ENCODE measurements around the gene LRRTM3.

The LRRTM3 gene

DNA sequence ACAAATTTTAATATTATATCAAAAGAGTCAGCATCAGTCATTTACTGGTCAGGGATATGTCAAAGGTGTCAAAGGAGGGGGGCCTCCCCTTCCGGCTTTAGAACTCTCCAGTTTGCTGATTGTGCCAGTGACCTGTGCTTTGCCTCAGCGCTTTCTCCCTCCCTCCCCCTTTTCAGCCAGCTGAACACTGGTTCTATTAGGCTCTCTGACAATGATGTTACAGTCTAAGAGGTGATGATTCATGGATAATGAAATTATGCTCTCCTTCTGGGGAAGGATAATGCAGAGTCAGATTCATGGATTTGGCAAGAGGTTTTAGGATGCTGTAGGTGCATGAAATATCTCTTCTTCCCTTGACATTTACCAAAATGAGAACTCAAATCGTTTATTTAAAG, 6.1 kb downstream of the LRRTM3 start:
- in situ Hi-C loops (cut with MboI; ENCODE audit: low sequenced_read_pairs), result no loop called here

DNA sequence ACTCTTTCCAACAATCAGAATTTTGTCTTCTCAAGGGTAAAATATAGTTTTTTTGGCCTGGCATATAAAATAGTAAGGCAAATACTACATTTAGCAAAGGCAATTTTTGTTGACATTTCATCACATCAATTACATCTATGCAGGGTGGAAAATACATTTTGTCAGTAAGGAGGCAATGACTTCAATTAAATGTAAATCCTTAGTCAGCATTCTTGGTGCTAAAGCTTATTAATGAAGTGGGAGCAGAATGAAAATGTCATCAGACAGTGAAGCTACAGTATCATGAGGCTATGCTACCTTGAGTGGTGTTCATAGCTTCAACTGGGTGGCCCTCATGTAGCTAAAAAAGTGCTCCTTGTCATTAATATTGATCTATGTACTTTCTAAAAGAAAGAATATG, 8.9 kb downstream of the LRRTM3 start:
- in situ Hi-C loops (cut with MboI; ENCODE audit: low sequenced_read_pairs), result no loop called here

DNA sequence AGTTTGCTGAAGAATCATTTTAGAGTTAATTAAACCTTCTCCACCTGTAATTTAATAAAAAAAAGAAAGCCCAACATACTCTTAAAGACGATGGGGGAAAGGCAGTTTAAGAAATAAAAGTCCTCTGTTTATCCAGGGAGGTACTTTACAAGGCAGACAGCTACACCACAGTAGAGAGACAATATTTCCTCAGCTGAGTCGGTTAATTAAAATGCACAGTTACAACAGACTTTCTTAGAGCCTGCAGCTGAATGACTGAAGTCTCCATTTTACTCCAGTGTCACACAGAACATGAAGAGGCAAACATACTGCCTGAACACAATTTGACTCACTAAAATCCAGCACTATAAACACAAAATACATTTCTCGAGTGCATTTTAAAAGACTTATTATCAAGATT, 15.1 kb downstream of the LRRTM3 start:
- in situ Hi-C loops (cut with MboI; ENCODE audit: low sequenced_read_pairs), result no loop called here

DNA sequence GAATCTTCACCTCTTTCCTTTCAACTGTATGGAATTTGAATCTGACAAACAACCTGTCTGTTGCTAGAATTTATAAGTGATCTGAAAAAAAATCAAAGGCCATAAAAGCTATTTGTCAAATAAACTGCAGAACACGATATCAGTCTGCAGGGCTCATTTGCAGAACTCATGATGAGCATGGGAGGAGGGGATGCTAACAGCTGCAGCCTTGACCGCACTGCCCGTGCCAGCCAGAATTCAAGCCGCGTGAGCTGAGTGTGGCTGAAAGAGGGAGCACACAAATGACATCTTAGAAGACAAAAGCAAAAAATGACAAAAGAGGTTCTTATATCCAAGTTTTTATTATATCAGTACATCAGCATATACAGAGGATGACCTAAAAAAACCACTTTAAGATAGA, 15.7 kb downstream of the LRRTM3 start:
- in situ Hi-C loops (cut with MboI; ENCODE audit: low sequenced_read_pairs), result no loop called here

DNA sequence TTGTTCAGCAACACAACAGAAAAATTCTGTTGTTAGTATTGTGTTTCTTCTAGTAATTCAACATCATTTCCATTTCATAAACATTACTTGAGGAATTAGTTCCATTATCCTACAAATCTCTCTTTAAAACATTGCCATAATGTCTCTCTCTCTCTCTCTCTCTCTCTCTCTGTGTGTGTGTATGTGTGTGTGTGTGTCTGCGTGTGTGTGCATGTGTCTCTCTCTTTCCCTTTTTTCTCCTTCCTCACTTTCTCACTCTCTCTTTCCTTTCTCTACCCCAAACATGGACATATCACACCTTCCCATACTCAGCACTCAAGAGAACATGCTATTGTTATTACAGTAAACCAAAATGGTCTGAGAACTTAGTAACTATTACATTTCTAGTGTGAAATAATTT, 16.6 kb downstream of the LRRTM3 start:
- in situ Hi-C loops (cut with MboI; ENCODE audit: low sequenced_read_pairs), result no loop called here

DNA sequence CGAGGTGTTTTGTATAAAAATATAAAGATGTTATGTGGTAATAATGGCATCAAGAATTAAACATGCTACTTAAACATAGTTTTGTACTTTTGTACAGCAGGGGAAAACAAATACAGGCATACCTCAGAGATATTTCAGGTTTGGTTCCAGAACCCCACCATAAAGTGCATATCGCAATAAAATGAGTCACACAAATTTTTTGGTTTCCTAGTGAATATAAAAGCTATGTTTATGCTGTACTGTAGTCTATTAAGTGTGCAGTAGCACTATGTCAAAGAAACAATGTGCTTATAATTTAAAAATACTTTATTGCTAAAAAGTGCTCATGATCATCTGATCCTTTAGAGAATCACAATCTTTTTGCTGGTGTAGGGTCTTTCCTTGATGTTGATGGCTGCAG, 17.8 kb downstream of the LRRTM3 start:
- in situ Hi-C loops (cut with MboI; ENCODE audit: low sequenced_read_pairs), result no loop called here

DNA sequence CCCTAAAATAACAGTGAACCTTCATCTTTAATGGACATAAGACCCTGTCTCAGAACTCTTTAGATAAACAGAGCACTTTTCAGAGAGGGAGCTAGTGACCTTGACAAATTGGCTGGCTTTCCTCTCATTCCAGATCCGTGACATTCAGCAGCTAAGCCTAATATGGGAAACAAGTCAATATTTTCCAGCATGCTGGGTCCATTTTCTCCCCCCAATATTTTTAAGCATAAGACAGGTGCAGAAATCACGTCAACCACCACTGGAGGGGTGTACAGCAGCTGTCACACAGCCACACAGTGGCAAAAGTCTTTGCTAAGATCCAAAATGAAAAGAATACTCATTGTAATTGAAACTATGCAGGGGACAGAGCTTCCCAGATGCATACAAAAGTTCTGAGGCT, 26.1 kb downstream of the LRRTM3 start:
- in situ Hi-C loops (cut with MboI; ENCODE audit: low sequenced_read_pairs), result no loop called here

DNA sequence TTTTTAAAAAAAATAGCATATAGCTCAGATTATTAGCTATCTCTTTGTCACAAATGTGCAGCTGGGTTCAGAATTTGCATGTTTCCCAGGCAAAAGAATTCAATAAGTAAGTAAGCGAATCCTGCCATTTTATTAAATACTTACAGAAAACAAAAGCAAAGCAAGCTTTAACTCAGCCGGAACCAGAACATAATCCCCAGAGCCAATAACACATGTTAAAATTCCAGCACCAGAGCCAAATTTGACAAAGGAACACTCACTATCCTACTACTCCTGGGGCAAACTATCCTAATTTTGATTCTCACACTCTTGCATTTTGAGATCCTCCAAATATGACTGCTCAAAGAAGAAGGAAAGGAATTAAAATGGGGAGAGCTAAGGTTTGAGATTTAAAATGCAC, 32.6 kb downstream of the LRRTM3 start:
- in situ Hi-C loops (cut with MboI; ENCODE audit: low sequenced_read_pairs), result no loop called here

DNA sequence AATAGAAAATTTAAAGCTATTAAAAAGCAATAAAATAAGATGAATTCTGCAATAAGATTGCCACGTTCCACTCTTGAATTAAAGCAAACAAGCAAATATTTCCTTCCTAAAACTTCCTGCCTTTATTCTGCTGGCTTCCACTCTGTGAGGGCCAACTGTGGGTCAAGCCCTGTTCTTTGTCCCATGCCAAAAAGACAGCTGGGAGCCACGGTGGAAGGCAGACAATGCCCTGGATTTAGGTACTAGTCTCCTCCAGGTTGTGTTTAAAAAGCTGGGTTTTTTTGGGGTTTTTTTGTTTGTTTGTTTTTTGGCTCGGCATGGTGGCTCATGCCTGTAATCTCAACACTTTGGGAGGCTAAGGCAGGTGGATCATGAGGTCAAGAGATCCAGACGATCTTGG, 39.1 kb downstream of the LRRTM3 start:
- in situ Hi-C loops (cut with MboI; ENCODE audit: low sequenced_read_pairs), result no loop called here

DNA sequence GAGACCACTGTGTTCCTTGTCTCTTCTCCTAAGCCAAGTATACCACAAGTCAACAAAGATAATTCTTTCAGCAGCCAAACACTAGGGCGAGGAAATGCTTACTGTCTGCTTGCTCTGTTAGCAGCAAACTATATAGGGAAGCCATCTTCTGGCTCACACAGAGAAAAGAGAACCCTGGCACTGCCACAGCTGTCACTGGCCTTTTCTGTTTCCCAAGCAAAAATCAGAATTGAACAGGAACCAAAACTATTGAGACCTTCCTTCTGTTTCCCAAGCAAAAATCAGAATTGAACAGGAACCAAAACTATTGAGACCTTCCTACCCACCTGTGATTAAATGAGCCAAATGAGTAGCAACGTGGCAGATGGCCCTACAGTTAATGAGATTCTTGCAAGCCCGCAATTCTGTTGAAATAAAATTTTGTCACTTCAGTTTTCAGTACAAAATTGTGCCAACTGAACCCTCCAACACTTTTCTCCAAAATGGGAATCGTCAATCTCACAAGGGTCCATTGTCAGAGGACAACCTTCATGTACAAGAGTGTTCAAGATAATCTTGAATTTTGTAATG, 54.5 kb downstream of the LRRTM3 start:
- in situ Hi-C loops (cut with MboI; ENCODE audit: low sequenced_read_pairs), result no loop called here

DNA sequence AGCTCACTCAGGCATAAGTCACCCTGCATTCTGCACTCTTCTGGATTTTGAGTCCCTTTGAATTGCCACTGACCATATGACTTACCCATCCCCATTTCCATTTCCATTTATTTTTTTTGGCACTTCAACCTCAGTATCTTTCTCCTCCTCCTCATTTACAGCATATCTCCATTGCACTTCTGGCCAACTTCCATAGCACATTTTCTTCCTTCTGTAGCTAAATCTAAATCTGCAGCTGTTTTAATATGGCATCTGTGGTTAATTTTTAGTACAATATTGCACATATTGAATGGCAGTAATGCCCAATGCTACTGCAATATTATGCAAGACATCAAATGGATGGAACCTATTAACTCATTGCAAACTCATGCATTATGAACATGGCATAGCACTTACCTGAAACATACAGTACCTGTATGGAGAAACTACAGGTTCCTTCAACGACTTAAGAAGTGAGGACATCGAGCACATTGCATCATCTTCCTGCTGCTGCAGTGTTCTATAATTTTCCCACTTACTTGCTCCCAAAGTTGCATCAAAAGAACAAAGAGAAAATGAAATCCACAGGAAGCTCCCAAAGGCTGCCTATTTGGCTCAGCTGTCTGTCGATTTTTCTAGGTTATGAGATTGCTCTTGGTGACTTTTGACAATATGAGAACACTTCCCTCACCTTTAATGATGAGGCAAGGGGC, 55.7 kb downstream of the LRRTM3 start:
- in situ Hi-C loops (cut with MboI; ENCODE audit: low sequenced_read_pairs), result no loop called here

DNA sequence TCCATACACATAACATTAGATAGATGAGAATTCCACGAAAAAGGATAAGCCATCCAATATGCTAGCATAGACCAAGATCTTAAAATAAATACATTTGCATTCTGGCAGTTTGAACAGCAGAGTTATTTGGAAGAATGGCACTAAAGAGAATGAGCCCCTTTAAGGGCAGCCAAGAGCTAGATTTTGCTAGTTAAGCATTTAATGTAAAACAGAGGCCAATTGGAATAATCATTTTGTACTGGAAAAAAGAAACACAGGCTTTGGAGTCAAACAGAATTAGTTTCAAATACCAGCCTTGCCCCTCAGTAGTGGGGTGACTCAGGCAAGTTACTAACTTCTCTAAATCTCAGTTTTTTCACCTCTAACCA, 56.2 kb downstream of the LRRTM3 start:
- in situ Hi-C loops (cut with MboI; ENCODE audit: low sequenced_read_pairs), result no loop called here

DNA sequence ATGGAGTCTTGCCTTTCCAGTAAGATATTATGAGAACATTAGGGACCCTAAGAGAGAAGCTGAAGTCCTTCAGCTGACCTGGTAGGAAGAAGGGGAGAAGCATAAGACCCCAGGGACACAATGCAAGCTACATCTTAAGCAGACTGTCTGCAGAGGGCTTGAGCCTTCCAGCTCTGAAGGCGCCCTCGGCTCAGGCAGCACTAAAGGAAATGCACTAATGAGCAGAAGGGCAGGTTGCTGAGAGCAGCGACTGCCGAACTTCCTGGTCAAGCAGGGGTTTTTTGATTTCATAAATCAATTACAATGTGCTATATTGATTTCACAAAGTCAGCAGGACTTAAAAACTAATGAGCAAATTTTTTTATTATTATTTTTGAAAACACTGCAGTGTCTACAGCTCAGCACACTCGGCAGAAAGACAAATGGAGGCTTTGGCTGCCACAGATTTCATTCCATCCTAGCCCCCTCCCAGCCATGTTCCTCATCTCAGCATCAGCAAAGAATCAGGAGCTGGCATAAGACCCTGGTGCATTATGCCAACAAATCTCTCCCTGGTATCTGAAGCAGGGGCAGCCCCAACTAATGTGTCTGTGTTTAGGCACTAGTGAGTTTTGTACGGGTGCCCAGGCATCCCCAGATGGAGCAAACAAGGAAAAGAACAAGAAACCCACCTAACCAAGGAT, 57.1 kb downstream of the LRRTM3 start:
- in situ Hi-C loops (cut with MboI; ENCODE audit: low sequenced_read_pairs), result no loop called here

DNA sequence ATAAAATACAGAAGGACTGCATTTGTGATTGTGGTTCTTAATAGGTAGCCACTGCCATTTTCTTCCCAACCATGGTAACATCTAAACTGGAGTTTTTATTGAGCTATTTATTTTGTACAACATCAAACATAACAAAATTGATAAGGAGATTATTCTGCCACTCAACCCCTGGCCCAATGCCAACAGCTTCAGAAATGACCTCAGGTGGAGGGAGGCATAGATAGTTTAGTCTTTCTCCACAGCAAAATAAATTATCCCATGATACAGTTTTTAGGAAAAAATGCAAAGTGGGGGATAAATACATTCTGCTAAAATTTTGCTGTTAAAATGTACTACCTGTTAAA, 57.6 kb downstream of the LRRTM3 start:
- in situ Hi-C loops (cut with MboI; ENCODE audit: low sequenced_read_pairs), result no loop called here

DNA sequence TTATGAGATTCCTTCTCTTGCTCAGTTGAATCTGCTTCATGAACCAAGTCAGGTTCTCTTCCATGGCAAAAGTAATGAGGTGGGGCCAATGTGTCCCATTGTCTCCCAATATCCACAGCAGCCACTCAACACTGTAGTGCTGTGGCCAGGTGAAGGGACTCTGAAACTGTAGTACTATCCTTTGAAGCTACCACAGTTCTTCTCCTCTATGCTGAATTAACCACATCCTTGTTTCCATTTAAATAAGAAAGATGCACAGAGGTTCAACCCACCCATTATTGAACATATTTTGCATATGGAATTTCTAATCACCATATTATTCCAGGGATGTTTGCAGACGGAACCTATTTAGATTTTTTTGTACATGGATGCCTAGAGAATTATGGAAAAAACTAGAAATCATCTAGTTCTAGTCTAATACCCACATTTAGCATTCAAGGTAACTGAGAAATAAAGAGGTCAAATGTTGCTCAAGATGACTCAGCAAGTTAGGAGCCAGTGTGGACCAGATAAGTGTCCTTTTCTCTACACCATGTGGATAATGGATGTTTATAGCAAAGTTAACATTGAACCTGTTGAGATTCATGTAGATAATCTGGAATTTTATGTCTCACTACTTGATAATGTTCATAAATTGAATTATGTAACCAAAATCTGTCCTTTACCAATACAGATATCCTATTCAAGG, 64.5 kb downstream of the LRRTM3 start:
- in situ Hi-C loops (cut with MboI; ENCODE audit: low sequenced_read_pairs), result no loop called here

DNA sequence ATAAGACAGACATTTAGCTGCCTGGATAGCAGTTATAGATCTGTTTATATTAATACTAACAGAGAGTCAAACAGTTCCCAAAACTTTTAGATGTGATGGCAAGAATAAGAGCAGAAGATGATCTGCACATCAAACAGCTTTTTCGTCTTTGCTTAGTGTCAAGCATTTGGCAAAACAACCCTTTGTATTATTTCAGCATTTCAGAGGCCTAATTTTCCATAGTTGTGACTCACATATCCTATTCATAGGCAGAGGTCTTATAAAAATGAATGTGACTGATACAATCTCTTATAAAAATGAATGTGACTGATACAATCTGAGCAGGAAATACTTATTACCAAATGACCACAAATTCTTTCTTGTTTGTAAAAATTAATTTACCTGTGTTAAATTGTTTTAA, 71.2 kb downstream of the LRRTM3 start:
- in situ Hi-C loops (cut with MboI; ENCODE audit: low sequenced_read_pairs), result no loop called here

DNA sequence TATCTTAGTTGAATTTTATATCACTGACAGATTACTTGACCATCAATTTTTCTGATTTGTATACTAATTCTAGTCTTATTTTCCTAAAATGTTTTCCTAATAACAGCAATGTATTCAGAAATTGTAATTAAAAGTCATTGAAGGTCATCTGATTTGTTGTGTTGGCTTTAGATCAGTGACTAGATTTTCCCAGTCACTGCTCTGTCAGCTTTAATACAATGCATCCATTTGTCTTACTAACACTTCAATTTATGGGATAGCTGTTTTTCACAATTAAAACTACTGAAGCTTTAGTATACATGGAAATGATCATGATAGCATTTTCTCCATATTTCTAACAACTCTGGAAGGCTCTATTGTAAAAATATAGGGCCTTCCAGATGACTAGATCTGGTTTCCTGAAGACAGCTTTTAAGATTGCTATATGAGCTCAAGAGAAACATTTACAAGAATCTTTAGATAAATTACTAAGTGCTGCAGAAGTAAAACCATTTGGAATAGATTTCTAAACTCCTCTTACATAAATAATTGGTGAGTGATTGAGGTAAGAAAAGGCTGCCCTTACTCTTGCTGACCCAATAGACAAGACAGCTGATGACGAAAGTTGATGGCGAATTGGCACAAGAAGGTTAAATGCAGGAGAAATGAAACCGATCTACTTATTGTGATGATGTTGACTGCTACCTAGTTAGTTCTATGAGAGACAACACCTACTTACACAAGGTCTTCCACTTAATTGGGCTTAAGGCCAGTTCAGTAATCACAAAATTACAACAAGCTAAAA, 74.1 kb downstream of the LRRTM3 start:
- in situ Hi-C loops (cut with MboI; ENCODE audit: low sequenced_read_pairs), result no loop called here

DNA sequence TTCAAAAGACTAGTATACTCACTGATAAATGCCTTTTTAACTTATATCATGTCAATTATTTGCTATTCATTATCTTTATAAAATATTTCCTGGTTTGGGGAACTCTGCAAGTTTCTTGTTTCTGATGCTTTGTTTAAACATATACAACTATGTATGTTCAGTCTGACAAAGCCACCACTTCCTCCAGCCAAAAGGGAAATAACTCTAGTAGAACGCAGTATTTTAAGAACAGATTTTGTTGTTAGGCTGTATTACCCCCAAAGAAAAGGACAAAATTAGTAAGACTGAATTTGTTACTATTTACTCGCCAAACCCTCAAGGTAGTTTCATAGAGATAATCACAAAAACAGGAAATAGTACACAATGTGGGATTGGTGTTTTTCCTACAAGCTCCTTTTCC, 78.9 kb downstream of the LRRTM3 start:
- in situ Hi-C loops (cut with MboI; ENCODE audit: low sequenced_read_pairs), result no loop called here

DNA sequence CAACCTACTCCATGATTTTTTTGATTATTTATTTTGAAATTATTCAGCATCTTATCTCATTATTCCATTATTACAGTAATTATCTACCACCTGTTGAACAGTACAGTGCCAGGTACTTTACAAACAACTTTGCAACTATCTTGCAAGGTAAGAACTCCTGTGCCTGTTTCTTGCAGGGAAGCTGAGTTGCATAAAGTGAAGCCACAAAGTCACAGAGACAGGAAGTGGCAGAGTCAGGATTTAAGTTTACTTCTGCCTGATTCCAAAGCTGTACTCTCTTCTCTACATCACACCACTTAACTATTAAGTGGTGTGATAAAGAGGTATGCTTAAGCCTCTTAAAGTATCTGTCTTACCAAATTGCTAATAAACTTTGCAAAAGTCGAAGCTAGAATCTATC, 80.1 kb downstream of the LRRTM3 start:
- in situ Hi-C loops (cut with MboI; ENCODE audit: low sequenced_read_pairs), result no loop called here

DNA sequence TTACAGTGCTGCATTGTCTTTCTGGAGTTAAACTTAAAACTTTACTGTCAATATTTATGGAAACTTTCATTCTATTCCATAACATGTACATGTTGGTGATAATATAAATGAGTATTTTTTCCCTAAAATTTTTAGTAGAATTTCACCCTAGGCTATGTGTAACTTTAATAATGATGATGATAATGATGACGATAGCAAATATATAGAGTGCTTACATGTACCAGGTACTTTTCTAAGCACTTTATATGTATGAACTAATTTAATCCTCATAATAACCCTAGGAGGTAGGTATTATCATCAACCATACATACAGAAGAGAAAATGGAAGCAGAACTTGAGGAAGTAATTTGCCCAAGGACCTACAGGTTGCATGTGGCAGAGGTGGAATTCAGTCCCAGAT, 85.6 kb downstream of the LRRTM3 start:
- in situ Hi-C loops (cut with MboI; ENCODE audit: low sequenced_read_pairs), result no loop called here

DNA sequence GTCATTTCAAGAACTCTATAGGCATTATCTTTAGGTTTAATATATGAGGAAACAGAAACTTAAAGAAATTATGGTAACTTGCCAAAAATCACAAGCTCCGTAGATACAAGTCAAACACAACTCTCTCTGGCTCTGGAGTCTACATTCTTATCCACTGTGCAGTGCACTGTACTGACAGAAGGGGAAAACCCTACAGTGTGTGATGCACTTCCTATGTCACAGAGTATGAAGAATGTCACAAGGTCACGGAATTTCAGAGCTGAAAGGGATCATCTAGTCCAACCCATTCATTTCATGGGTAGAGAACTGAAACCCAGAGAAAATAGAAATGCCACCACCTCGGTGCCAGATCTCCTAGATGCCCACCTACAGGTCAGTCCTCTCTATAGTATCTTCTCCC, 86.1 kb downstream of the LRRTM3 start:
- in situ Hi-C loops (cut with MboI; ENCODE audit: low sequenced_read_pairs), result no loop called here
